Mucosa of descending colon (tissue), 3 donors: ENCODE measurements around the gene CD151. TPM values are rescaled to one million over a fixed set of nuclear protein-coding genes. Genes with fewer than 3 reads are reported as not detected.

Source experiments
- ATAC-seq: fragments of 200-7000 bp; cut with Tn5 transposase; one replicate; pipeline ENCODE4 v1.9.1; 2020; ENCODE audit warnings: mild to moderate bottlenecking, moderate library complexity
- DNase-seq, 3 donors: peaks; one replicate each; pipeline ENCODE4 v3.0.0-alpha.2; 2020
- H3K36me3 ChIP-seq: fragments of 200-600 bp; one replicate; pipeline ENCODE4 v1.8.0; 2021; ENCODE audit warnings: low read depth, mild to moderate bottlenecking
- H3K4me1 ChIP-seq: fragments of 200-600 bp; one replicate; pipeline ENCODE4 v1.8.0; 2021; ENCODE audit warnings: low read depth, mild to moderate bottlenecking
- H3K4me3 ChIP-seq: fragments of 200-600 bp; one replicate; pipeline ENCODE4 v1.8.0; 2021; ENCODE audit warnings: mild to moderate bottlenecking
- H3K9me3 ChIP-seq: fragments of 200-600 bp; one replicate; pipeline ENCODE4 v1.8.0; 2021; ENCODE audit warnings: mild to moderate bottlenecking
- CTCF ChIP-seq: fragments of 200-600 bp; IDR thresholded peaks from one replicate; pipeline ENCODE4 v1.8.0; 2022; ENCODE audit warnings: antibody characterized with exemption, mild to moderate bottlenecking
- intact Hi-C, 2 donors: fragments of 100-400 bp; cut with DNase I in 1 of 2; cut with micrococcal nuclease in 1 of 2; formaldehyde crosslinking; loops; one replicate each; pipeline versions ENCODE4 v1.11.0 to v1.11.1; 2022; cut with DNase I, micrococcal nuclease
- total RNA-seq, 3 donors: library from RNA; stranded (reverse); fragmentation: NEBNext Ultra II Directional in 2 of 3; extraction: Animal tissue kit (Norgen Biotek cat#: 25700) in 2 of 3; gene quantifications; one replicate each; pipeline versions ENCODE4 v1.2.1 to v1.2.4, GENCODE V29; 2021 to 2023
- donor health status: DM: no; HTN: no; CAD: no; lungs with moderate emphysema.
- donor health status: DM: no; HTN: no; CAD: no.
- donor health status: DM: no; HTN: yes; CAD: no.

The CD151 gene
- total RNA-seq, 3 donors from 2014 or later: 364 to 415 (median 378) TPM

GRCh38 chr11:886568-886967 lies 53.8 kb downstream of the CD151 start:
- no peaks in the 10 kb centered on the region for H3K36me3 ChIP-seq

DNA sequence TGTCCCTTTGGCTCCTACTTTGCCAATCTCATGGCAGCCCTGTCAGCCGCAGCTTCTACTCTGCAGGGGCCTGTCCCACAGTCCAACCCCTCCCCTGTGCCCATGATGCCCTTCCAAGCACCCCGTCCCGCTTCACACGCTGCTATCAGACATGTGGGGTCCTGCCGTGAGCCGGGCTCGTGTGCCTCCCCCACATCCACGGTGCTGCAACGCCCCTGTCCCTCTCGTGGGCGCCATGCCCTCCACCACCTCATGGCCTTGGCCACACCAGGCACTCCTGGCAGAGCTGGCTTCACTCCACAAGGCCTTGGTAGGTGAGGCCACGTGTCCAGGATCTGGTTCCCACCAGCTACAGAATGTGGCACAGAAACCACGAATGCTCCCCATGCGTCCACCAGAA lies 54.8 kb downstream of the CD151 start:
- no peak for TF ChIP-seq CTCF
- no peak for ATAC-seq
- Histone ChIP-seq H3K36me3 (no peaks in the 10 kb centered on the region), H3K4me1 (no peaks in the 10 kb centered on the region), H3K4me3 (no peak overlapping the region), H3K9me3 (no peaks in the 10 kb centered on the region)
- no peak for DNase-seq
- intact Hi-C loops: no loop called here

More at GRCh38 chr11:886568-886967, 53.8 kb downstream of the CD151 start:
- Histone ChIP-seq H3K9me3 (no peaks in the 10 kb centered on the region), H3K4me1 (no peaks in the 10 kb centered on the region), H3K4me3 (no peak overlapping the region)
- no peak for TF ChIP-seq CTCF
- intact Hi-C loops: no loop called here
- DNase-seq (no peak), ATAC-seq (no peak)

Other genes with a start within 250 kb of the CD151 start
- 10 to 100 TPM; 26.9 to 36.1 (median 27.8) TPM for gene IRF7, start 217.0 kb upstream of the CD151 start, total RNA-seq
- gene CDHR5, start 208.0 kb upstream of the CD151 start, total RNA-seq: 100 to 1,000 TPM; 195 to 549 (median 316) TPM
- 1 to 10 TPM in 2 of 3 donors, not detected in 1; 1.0 TPM for gene SCT, start 205.8 kb upstream of the CD151 start, total RNA-seq
- gene DRD4, start 195.7 kb upstream of the CD151 start, total RNA-seq: 1 to 10 TPM; 1.2 to 2.4 (median 1.8) TPM
- gene DEAF1, start 137.7 kb upstream of the CD151 start, total RNA-seq: 10 to 100 TPM; 25.1 to 35.7 (median 25.9) TPM
- gene TMEM80, start 137.1 kb upstream of the CD151 start, total RNA-seq: 10 to 100 TPM; 31.6 to 43.1 (median 38.0) TPM
- 100 to 1,000 TPM; 176 to 335 (median 253) TPM for gene EPS8L2, start 126.7 kb upstream of the CD151 start, total RNA-seq
- 100 to 1,000 TPM; 101 to 158 (median 128) TPM for gene TALDO1, start 85.5 kb upstream of the CD151 start, total RNA-seq
- gene GATD1, start 55.5 kb upstream of the CD151 start, total RNA-seq: 10 to 100 TPM; 51.9 to 58.8 (median 57.4) TPM
- 1 to 10 TPM in 1 of 3 donors, under 1 TPM in 1, not detected in 1; 0.34 to 2.2 TPM for gene CEND1, start 42.9 kb upstream of the CD151 start, total RNA-seq
- gene SLC25A22, start 34.7 kb upstream of the CD151 start, total RNA-seq: 10 to 100 TPM; 11.6 to 18.6 (median 14.4) TPM
- gene PIDD1, start 27.7 kb upstream of the CD151 start, total RNA-seq: 10 to 100 TPM; 20.2 to 26.3 (median 23.8) TPM
- 1,000 to 10,000 TPM; 1,532 to 1,798 (median 1,652) TPM for gene RPLP2, start 23.0 kb upstream of the CD151 start, total RNA-seq
- 100 to 1,000 TPM; 138 to 253 (median 167) TPM for gene PNPLA2, start 14.0 kb upstream of the CD151 start, total RNA-seq
- gene CRACR2B, start 5.0 kb upstream of the CD151 start, total RNA-seq: 100 to 1,000 TPM in 2 of 3 donors, 10 to 100 TPM in 1; 43.5 to 137 (median 129) TPM
- gene POLR2L, start 9.6 kb downstream of the CD151 start, total RNA-seq: 10 to 100 TPM; 67.1 to 86.8 (median 82.1) TPM
- 10 to 100 TPM in 2 of 3 donors, 1 to 10 TPM in 1; 9.2 to 42.4 (median 24.7) TPM for gene TSPAN4, start 9.9 kb downstream of the CD151 start, total RNA-seq
- gene CHID1, start 77.9 kb downstream of the CD151 start, total RNA-seq: 10 to 100 TPM; 52.3 to 64.3 (median 55.3) TPM
- 100 to 1,000 TPM in 1 of 3 donors, 10 to 100 TPM in 2; 68.8 to 105 (median 99.5) TPM for gene AP2A2, start 92.9 kb downstream of the CD151 start, total RNA-seq
- gene MUC6, start 203.8 kb downstream of the CD151 start, total RNA-seq: not detected
- 1,000 to 10,000 TPM in 2 of 3 donors, 100 to 1,000 TPM in 1; 379 to 1,246 (median 1,109) TPM for gene MUC2, start 241.9 kb downstream of the CD151 start, total RNA-seq